ENCODE measurements around the gene STK25. TPM values are rescaled to one million over a fixed set of nuclear protein-coding genes. Genes with fewer than 3 reads are reported as not detected.

The STK25 gene
- total and polyA plus RNA-seq, 2 donors (not counting 3 experiments of a cell fraction or from before 2014, with no cell fraction given): 286 to 715 TPM

DNA sequence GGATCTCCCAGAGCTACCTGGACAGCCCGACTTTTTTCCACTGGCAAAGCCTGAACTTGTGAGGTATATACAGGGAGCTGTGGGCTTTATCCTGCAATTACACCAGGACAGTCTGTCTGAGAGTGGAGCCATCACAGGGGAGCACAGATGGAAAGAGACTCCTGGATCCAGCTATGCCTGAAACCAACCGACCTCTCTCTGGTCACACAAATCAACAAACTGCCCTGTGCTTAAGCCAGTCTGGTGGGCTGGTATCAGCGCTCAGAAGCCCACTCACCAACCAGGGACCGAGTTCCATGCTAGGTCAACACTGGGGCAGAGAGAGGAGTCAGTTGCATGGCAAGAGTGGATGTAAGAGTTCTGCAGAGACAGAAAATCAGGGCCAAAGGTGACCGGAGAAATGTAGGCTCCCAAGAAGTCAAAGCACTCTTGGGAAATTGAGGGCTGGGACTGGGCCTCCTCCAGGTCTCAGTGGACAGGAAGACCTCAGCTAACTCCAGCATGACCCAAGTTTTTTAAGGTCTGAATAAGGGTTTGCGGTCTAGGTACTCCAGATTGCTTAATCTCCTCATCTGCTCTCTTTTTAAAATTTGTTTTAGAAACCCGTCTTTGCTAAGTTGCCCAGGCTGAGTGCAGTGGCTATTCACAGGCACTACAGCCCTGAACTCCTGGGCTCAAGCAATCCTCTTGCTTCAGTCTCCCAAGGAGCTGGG is 46.4 kb upstream of the STK25 start:
- intact Hi-C loops (cut with micrococcal nuclease) (loop anchor here (5.0 kb wide), 1 partner anchor 197 kb away; the partner anchor contains the start of gene FARP2), dilution Hi-C loops (cut with MboI; ENCODE audit: extremely low pct_ligation_motif_present, low sequenced_read_pairs) (no loop called here)
- Histone ChIP-seq H3K79me2 (ENCODE audit: control insufficient read depth, insufficient read depth, low read length) (peaks cover 3% of the 10 kb centered on the region), H3K27ac (ENCODE audit: insufficient read depth, low read depth, low read length) (no peak overlapping the region), H3K27me3 (ENCODE audit: control insufficient read depth in 2 of 2, insufficient read depth in 2 of 2, low read length in 2 of 2) (no peaks in the 10 kb centered on the region), H3K36me3 (ENCODE audit: control insufficient read depth in 2 of 2, extremely low read depth in 1 of 2, insufficient read depth in 2 of 2, low read length in 2 of 2) (no peaks in the 10 kb centered on the region), H3K9me3 (replicated peaks; ENCODE audit: control insufficient read depth, insufficient read depth, low read length) (no peaks in the 10 kb centered on the region), H3K9me1 (replicated peaks; ENCODE audit: control insufficient read depth, extremely low read depth, insufficient read depth, low read length) (no peaks in the 10 kb centered on the region), H3K4me3 (replicated peaks in 1 of 3; ENCODE audit: insufficient read depth in 1 of 3, low read depth in 1 of 3, low read length in 3 of 3) (no peak overlapping the region), H2AFZ (ENCODE audit: low read depth, low read length) (no peak overlapping the region), H4K20me1 (replicated peaks; ENCODE audit: control insufficient read depth, extremely low read depth, insufficient read depth, low read length) (no peaks in the 10 kb centered on the region), H3K4me1 (ENCODE audit: control insufficient read depth, extremely low read depth, insufficient read depth, low read length) (peaks cover 13% of the 10 kb centered on the region), H3K9ac (replicated peaks; ENCODE audit: extremely low read depth, insufficient read depth, low read length) (no peak overlapping the region), H3K4me2 (ENCODE audit: insufficient read depth, low read length) (no peak overlapping the region)
- peak; percentile 57 for FAIRE-seq
- POLR2A ChIA-PET: no interaction called here
- no peak for DNase-seq (ENCODE audit: low read depth, low spot score)
- CTCF ChIA-PET: no interaction called here
- no TSS peak for BruUV-seq (replicated peaks)
- no peak for TF ChIP-seq JUN (IDR thresholded peaks at IDR 0.05; ENCODE audit: borderline replicate concordance, insufficient read depth, insufficient read length, low read depth)
- no peak for TF ChIP-seq POLR2AphosphoS5 (IDR thresholded peaks at IDR 0.05; ENCODE audit: insufficient read depth, low read depth, low read length)
- no peak for TF ChIP-seq FOS (IDR thresholded peaks at IDR 0.05; ENCODE audit: borderline replicate concordance, insufficient read depth, low read length)
- TF ChIP-seq, protein P1, sequence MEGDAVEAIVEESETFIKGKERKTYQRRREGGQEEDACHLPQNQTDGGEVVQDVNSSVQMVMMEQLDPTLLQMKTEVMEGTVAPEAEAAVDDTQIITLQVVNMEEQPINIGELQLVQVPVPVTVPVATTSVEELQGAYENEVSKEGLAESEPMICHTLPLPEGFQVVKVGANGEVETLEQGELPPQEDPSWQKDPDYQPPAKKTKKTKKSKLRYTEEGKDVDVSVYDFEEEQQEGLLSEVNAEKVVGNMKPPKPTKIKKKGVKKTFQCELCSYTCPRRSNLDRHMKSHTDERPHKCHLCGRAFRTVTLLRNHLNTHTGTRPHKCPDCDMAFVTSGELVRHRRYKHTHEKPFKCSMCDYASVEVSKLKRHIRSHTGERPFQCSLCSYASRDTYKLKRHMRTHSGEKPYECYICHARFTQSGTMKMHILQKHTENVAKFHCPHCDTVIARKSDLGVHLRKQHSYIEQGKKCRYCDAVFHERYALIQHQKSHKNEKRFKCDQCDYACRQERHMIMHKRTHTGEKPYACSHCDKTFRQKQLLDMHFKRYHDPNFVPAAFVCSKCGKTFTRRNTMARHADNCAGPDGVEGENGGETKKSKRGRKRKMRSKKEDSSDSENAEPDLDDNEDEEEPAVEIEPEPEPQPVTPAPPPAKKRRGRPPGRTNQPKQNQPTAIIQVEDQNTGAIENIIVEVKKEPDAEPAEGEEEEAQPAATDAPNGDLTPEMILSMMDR (IDR thresholded peaks at IDR 0.05; ENCODE audit: extremely low read depth in 1 of 2, insufficient read depth in 1 of 2, low read depth in 1 of 2, low read length in 2 of 2): no peak
- no peak for TF ChIP-seq MYC (IDR thresholded peaks at IDR 0.05; ENCODE audit: low read depth, low read length)
- TF ChIP-seq EZH2 (IDR thresholded peaks at IDR 0.05; ENCODE audit: borderline replicate concordance, low read depth, low read length, severe bottlenecking): no peak
- no peak for TF ChIP-seq GATA2 (IDR thresholded peaks at IDR 0.05; ENCODE audit: insufficient read depth, insufficient read length, low read depth, low read length)
- no peak for TF ChIP-seq POLR2A (IDR thresholded peaks at IDR 0.05; ENCODE audit: low read depth, low read length)
- TF ChIP-seq, protein P2, sequence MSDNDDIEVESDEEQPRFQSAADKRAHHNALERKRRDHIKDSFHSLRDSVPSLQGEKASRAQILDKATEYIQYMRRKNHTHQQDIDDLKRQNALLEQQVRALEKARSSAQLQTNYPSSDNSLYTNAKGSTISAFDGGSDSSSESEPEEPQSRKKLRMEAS (IDR thresholded peaks at IDR 0.05; ENCODE audit: insufficient read depth, insufficient read length): no peak
